Heart right ventricle (tissue), 16 donors: ENCODE results near the gene B3GNT9. TPM values are rescaled to one million over a fixed set of nuclear protein-coding genes. Genes with fewer than 3 reads are reported as not detected.

Experiments used
- ATAC-seq, 8 donors: fragments of 200-7000 bp; cut with Tn5 transposase; one replicate each; pipeline ENCODE4 v1.9.1; 2020; ENCODE audit warnings: mild to moderate bottlenecking in 8 of 8, moderate library complexity in 8 of 8, moderate number of reproducible peaks in 1 of 8
- DNase-seq, 2 donors: peaks; one replicate each; pipeline ENCODE4 v3.0.0-alpha.2; 2020
- H3K27ac ChIP-seq, 10 donors: fragments of 200-600 bp; sonication (generic) in 2 of 10; one replicate each; pipeline versions ENCODE4 v1.5.0 to v1.8.0; 2020 to 2022; ENCODE audit warnings: mild to moderate bottlenecking in 3 of 10
- H3K27me3 ChIP-seq, 7 donors: fragments of 200-600 bp; one replicate each; pipeline ENCODE4 v1.8.0; 2021 to 2022; ENCODE audit warnings: mild to moderate bottlenecking in 2 of 7
- H3K36me3 ChIP-seq, 9 donors: fragments of 200-600 bp; sonication (generic) in 1 of 9; one replicate each; pipeline versions ENCODE4 v1.5.0 to v1.8.0; 2020 to 2022; ENCODE audit warnings: mild to moderate bottlenecking in 2 of 9
- H3K4me1 ChIP-seq, 9 donors: fragments of 200-600 bp; sonication (generic) in 1 of 9; one replicate each; pipeline versions ENCODE4 v1.5.0 to v1.8.0; 2020 to 2022; ENCODE audit warnings: mild to moderate bottlenecking in 4 of 9
- H3K4me3 ChIP-seq, 10 donors: fragments of 200-600 bp; sonication (generic) in 2 of 10; one replicate each; pipeline versions ENCODE4 v1.5.0 to v1.8.0; 2020 to 2022; ENCODE audit warnings: mild to moderate bottlenecking in 7 of 10, moderate library complexity in 2 of 10
- H3K9me3 ChIP-seq, 11 donors: fragments of 200-600 bp in 10 of 11; sonication (generic) in 2 of 11; one replicate each; pipeline versions ENCODE4 v1.5.0 to v1.8.0; 2013 to 2022; ENCODE audit warnings: mild to moderate bottlenecking in 2 of 11, control low read depth in 1 of 11, moderate library complexity in 1 of 11
- CTCF ChIP-seq, 9 donors: fragments of 200-600 bp; sonication (generic) in 2 of 9; IDR thresholded peaks; one replicate each; pipeline versions ENCODE4 v1.5.0 to v1.8.0; 2021 to 2022; ENCODE audit warnings: antibody characterized with exemption in 9 of 9, mild to moderate bottlenecking in 5 of 9, moderate library complexity in 1 of 9
- WGBS, 2 donors: extraction: QIAGEN DNeasy Blood & Tissue Kit; methylation state at CpG; one replicate each; pipeline ENCODE4 v1.1.7; 2013; ENCODE audit warnings: inconsistent platforms in 1 of 2; 5-methylcytosine and 5-hydroxymethylcytosine counted together
- intact Hi-C, 10 donors: fragments of 100-400 bp; cut with DNase I; formaldehyde crosslinking; loops; one replicate each; pipeline versions ENCODE4 v1.11.1 to v1.14.2; 2022
- polyA plus RNA-seq, 2 donors: library from polyadenylated mRNA; stranded (reverse); fragments of 200-250 nt; gene quantifications; one replicate each; pipeline ENCODE4 v1.2.3, GENCODE V29; 2013
- total RNA-seq, 10 donors: library from RNA; stranded (reverse); fragmentation: NEBNext Ultra II Directional in 3 of 10; extraction: Animal tissue kit (Norgen Biotek cat#: 25700) in 3 of 10; gene quantifications; one replicate each; pipeline versions ENCODE4 v1.2.1 to v1.2.4, GENCODE V29; 2021 to 2023
- donor health status: Arrhythmogenic right ventricular cardiomyopathy.
- donor health status: ischemic (EF 13 %, LVEDD 7.1; RV severe dilation, severe dysfunction).
- donor health status: healthy with polysubstance abuse.
- donor health status: DM: no; HTN: yes; CAD: no.
- donor health status: DM: no; HTN: no; CAD: no.
- donor health status: ischemic (EF 25% LVEDD 6.9; RV normal size, moderate dysfunction).
- donor health status: ischemic (EF 25% LVEDD 5.7; RV mildly dilated, moderate dysfunction).
- donor health status: healthy.
- donor health status: DM: yes; HTN: yes; CAD: no.
- donor health status: Ischemic cardiomyopathy.
- donor health status: ischemic (EF 35%, LVEDD 5.7; RV mildly dilated, moderate dysfunction).
- donor health status: nonischemic (EF 11% LVEDD 7.7; RV severe dilation, severe dysfunction).
- donor health status: DM: yes; HTN: yes; CAD: no.
- donor health status: PGD.
- donor health status: ischemic (EF 29% LVEDD 5.4; RV normal size, mild dysfunction).
- donor health status: nonischemic (EF 23%, LVEDD 6.1; RV moderate dilation, normal function).

B3GNT9 gene
- total and polyA plus RNA-seq, 12 donors, result 5.4 to 19.1 (median 9.6) TPM

GRCh38 chr16:67174706-67175231 lies 24.0 kb upstream of the B3GNT9 start:
- no peak for ATAC-seq
- Histone ChIP-seq H3K27me3 (peaks cover 0 to 29% (median 0%) of the 10 kb centered on the region in 7 donors), H3K27ac (peak overlapping the region; percentile 67 to 97 (median 88)), H3K4me1 (peaks cover 8 to 65% (median 46%) of the 10 kb centered on the region in 9 donors), H3K36me3 (peaks cover 0 to 17% (median 0%) of the 10 kb centered on the region in 9 donors), H3K4me3 (peak overlapping the region; percentile 19 to 58 (median 48)), H3K9me3 (no peaks in the 10 kb centered on the region)
- WGBS, 2 donors, result 48 to 55% methylated on average over 31 of the region's 31 CpGs
- no peak for DNase-seq
- TF ChIP-seq CTCF (IDR thresholded peaks at IDR 0.05), result no peak
- intact Hi-C loops, result no loop called here

- no peaks in the 10 kb centered on the region for H3K9me3 ChIP-seq
- 1% methylated on average over 71 of the region's 71 CpGs for WGBS, 2 donors
Measured at GRCh38 chr16:67173808-67174705, 23.3 kb upstream of the B3GNT9 start.

GRCh38 chr16:67173323-67173722 lies 22.5 kb upstream of the B3GNT9 start:
- no peak for TF ChIP-seq CTCF (IDR thresholded peaks at IDR 0.05)
- intact Hi-C loops, result no loop called here
- H3K9me3 ChIP-seq, result no peaks in the 10 kb centered on the region
- H3K4me3 ChIP-seq, result peak overlapping the region in 9 of 10 donors; percentile 35 to 58 (median 49)
- peaks cover 0 to 17% (median 0%) of the 10 kb centered on the region in 9 donors for H3K36me3 ChIP-seq
- 87 to 100% methylated on average over 1 of the region's 1 CpG for WGBS, 2 donors
- H3K27ac ChIP-seq, result peak overlapping the region; percentile 67 to 97 (median 88)
- DNase-seq (no peak), ATAC-seq (no peak)
- peaks cover 0 to 43% (median 0%) of the 10 kb centered on the region in 7 donors for H3K27me3 ChIP-seq
- peaks cover 12 to 67% (median 47%) of the 10 kb centered on the region in 9 donors for H3K4me1 ChIP-seq

More at GRCh38 chr16:67173808-67174705, 23.3 kb upstream of the B3GNT9 start:
- H3K27ac ChIP-seq, result peak overlapping the region; percentile 67 to 97 (median 88)
- peaks cover 0 to 36% (median 0%) of the 10 kb centered on the region in 7 donors for H3K27me3 ChIP-seq
- intact Hi-C loops, result no loop called here
- peak in 5 of 9 donors; percentile 16 to 55 (median 49) for TF ChIP-seq CTCF (IDR thresholded peaks at IDR 0.05)
- H3K36me3 ChIP-seq, result peaks cover 0 to 17% (median 0%) of the 10 kb centered on the region in 9 donors
- peaks cover 12 to 72% (median 51%) of the 10 kb centered on the region in 9 donors for H3K4me1 ChIP-seq
- DNase-seq (peak; percentile 82 to 87), ATAC-seq (peak; percentile 70 to 81 (median 75))
- peak overlapping the region; percentile 19 to 58 (median 48) for H3K4me3 ChIP-seq

- peaks cover 0 to 10% (median 0%) of the 10 kb centered on the region in 9 donors for H3K36me3 ChIP-seq
- no peak for DNase-seq
- H3K27ac ChIP-seq, result peak overlapping the region; percentile 69 to 98 (median 94)
- no peaks in the 10 kb centered on the region for H3K9me3 ChIP-seq
- intact Hi-C loops, result no loop called here
- WGBS, 2 donors, result 33 to 34% methylated on average over 14 of the region's 14 CpGs
- ATAC-seq, result peak; percentile 2 to 30 (median 6)
- TF ChIP-seq CTCF (IDR thresholded peaks at IDR 0.05), result no peak
- peaks cover 0 to 65% (median 0%) of the 10 kb centered on the region in 7 donors for H3K27me3 ChIP-seq
- H3K4me1 ChIP-seq, result peaks cover 12 to 60% (median 39%) of the 10 kb centered on the region in 9 donors
- H3K4me3 ChIP-seq, result peak overlapping the region; percentile 30 to 60 (median 54)
Measured at GRCh38 chr16:67170949-67171649, 20.3 kb upstream of the B3GNT9 start.
